ENCODE results near the gene ZNF780A. TPM values are rescaled to one million over a fixed set of nuclear protein-coding genes. Genes with fewer than 3 reads are reported as not detected.

Gene ZNF780A
- total and polyA plus RNA-seq, 2 of the 8 experiments (the other 6 are each of a cell fraction or from before 2014, with no cell fraction given), result 3.5 to 12.0 TPM

DNA sequence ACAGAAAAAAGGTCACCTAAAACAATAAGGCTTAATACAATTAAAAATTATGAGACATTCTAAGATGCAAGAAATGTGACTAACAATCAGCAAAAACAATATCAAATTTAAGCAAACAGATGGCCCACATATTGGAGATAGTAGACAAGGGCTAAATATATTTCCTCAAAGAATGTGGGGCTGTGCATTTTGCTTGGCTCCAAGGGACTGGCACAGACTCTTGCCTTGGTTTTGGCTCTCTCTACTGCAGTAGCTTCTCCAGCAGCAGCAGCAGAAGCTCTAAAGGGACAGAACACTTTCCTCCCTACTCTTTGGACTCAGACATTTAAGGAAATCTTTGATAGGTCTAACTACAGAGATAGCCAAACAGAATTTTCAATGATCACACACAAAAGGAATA, 38.2 kb upstream of the ZNF780A start:
- no peak overlapping the region for H2BK5ac ChIP-seq (ENCODE audit: low read depth, low read length)
- H3K9me3 ChIP-seq (ENCODE audit: insufficient read depth in 2 of 2, low read depth in 1 of 2, low read length in 1 of 2), result no peaks in the 10 kb centered on the region
- H3K9ac ChIP-seq (replicated peaks in 1 of 4; ENCODE audit: extremely low read depth in 1 of 4, low read depth in 3 of 4, low read length in 3 of 4), result no peak overlapping the region
- H2BK20ac ChIP-seq (ENCODE audit: low read length), result no peak overlapping the region
- H3K79me1 ChIP-seq (ENCODE audit: low read depth, low read length), result no peaks in the 10 kb centered on the region
- H2BK12ac ChIP-seq (ENCODE audit: low read depth, low read length), result no peak overlapping the region
- ChIA-PET POLR2A (ENCODE audit: partially characterized antibody) (no interaction called here), CTCF (ENCODE audit: partially characterized antibody) (interaction anchor here (2.6 kb wide), 1 partner anchor 10 kb away, joined by 8 read pairs; no protein-coding TSS in a partner anchor)
- no peak overlapping the region for H3K4me3 ChIP-seq (ENCODE audit: extremely low read depth in 1 of 4, insufficient read depth in 2 of 4, low read depth in 3 of 4, low read length in 4 of 4)
- no peak overlapping the region for H3K14ac ChIP-seq (ENCODE audit: insufficient read length)
- H4K20me1 ChIP-seq (replicated peaks in 1 of 2; ENCODE audit: control insufficient read depth in 1 of 2, insufficient read depth in 2 of 2, low read length in 2 of 2), result no peaks in the 10 kb centered on the region
- TF ChIP-seq TBP (IDR thresholded peaks at IDR 0.05; ENCODE audit: low read depth, low read length) (no peak), CHD2 (IDR thresholded peaks at IDR 0.05; ENCODE audit: low read length) (no peak), POLR2A (IDR thresholded peaks at IDR 0.05; ENCODE audit: control extremely low read depth in 1 of 2, low read depth in 2 of 2, low read length in 2 of 2) (no peak), NANOG (IDR thresholded peaks at IDR 0.05; ENCODE audit: insufficient read depth, low read depth, low read length, poor library complexity, severe bottlenecking) (no peak), TAF1 (IDR thresholded peaks at IDR 0.05; ENCODE audit: low read depth, low read length) (no peak), MAFK (IDR thresholded peaks at IDR 0.05; ENCODE audit: low read depth, low read length) (no peak), BRCA1 (IDR thresholded peaks at IDR 0.05; ENCODE audit: low read depth, low read length) (no peak), RXRA (IDR thresholded peaks at IDR 0.05; ENCODE audit: insufficient read depth, low read depth, low read length) (no peak)
- TF ChIP-seq, protein P1, sequence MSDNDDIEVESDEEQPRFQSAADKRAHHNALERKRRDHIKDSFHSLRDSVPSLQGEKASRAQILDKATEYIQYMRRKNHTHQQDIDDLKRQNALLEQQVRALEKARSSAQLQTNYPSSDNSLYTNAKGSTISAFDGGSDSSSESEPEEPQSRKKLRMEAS (IDR thresholded peaks at IDR 0.05), result no peak
- no peak overlapping the region for H4K5ac ChIP-seq (ENCODE audit: insufficient read length, low read depth, low read length)
- H2AK5ac ChIP-seq (ENCODE audit: low read depth, low read length), result no peak overlapping the region
- H2BK120ac ChIP-seq (replicated peaks; ENCODE audit: low read depth, low read length), result no peak overlapping the region
- FAIRE-seq (no peak), DNase-seq (ENCODE audit: low read depth in 1 of 2, low spot score in 2 of 2) (no peak)
- H3K18ac ChIP-seq (ENCODE audit: extremely low read depth, low read length), result no peak overlapping the region
- no peak overlapping the region for H3K27ac ChIP-seq (ENCODE audit: low read depth, low read length)
- H3K23ac ChIP-seq (ENCODE audit: insufficient read length), result no peak overlapping the region
- H3K4ac ChIP-seq (replicated peaks; ENCODE audit: insufficient read length, low read depth, low read length), result no peak overlapping the region
- H3K4me2 ChIP-seq (ENCODE audit: insufficient read depth in 1 of 2, low read depth in 2 of 2, low read length in 2 of 2), result no peak overlapping the region
- H4K8ac ChIP-seq (ENCODE audit: extremely low read depth, insufficient read depth, low read length), result no peak overlapping the region
- no peaks in the 10 kb centered on the region; the same call in 1 of the 2 replicates for H3K23me2 ChIP-seq (ENCODE audit: low read depth, low read length)
- H3K79me2 ChIP-seq (ENCODE audit: control insufficient read depth in 1 of 2, insufficient read depth in 2 of 2, low read length in 2 of 2), result no peaks in the 10 kb centered on the region
- H3K36me3 ChIP-seq (ENCODE audit: control insufficient read depth in 2 of 4, insufficient read depth in 4 of 4, low read length in 3 of 4), result no peaks in the 10 kb centered on the region
- H2BK15ac ChIP-seq (ENCODE audit: low read length), result no peak overlapping the region
- no peak overlapping the region for H2AFZ ChIP-seq (ENCODE audit: low read length)
- no peak overlapping the region for H3K56ac ChIP-seq (replicated peaks; ENCODE audit: insufficient read length, low read depth, low read length)
- H4K91ac ChIP-seq (replicated peaks; ENCODE audit: insufficient read length, low read length), result no peak overlapping the region
- no peaks in the 10 kb centered on the region for H3K4me1 ChIP-seq (replicated peaks in 1 of 4; ENCODE audit: control insufficient read depth in 3 of 4, insufficient read depth in 4 of 4, low read length in 3 of 4)
- H3K27me3 ChIP-seq (replicated peaks in 1 of 4; ENCODE audit: control insufficient read depth in 3 of 4, extremely low read depth in 1 of 4, insufficient read depth in 3 of 4, low read length in 3 of 4), result no peaks in the 10 kb centered on the region; a peak in 1 of 7 replicates

Measured in H1 (cell line).